Amygdala (tissue), 56 donors: ENCODE results near the gene SULT1C4.
"Not testable (repeated sequence)": the region's sequence is repeated elsewhere in the genome, so short reads cannot be mapped to it uniquely, and the experiment has no call there.

Source experiments
- DNase-seq, 56 donors: peaks; one replicate each; lab custom pipeline; 2025; lab: John Stamatoyannopoulos, UW

Gene SULT1C4

DNA sequence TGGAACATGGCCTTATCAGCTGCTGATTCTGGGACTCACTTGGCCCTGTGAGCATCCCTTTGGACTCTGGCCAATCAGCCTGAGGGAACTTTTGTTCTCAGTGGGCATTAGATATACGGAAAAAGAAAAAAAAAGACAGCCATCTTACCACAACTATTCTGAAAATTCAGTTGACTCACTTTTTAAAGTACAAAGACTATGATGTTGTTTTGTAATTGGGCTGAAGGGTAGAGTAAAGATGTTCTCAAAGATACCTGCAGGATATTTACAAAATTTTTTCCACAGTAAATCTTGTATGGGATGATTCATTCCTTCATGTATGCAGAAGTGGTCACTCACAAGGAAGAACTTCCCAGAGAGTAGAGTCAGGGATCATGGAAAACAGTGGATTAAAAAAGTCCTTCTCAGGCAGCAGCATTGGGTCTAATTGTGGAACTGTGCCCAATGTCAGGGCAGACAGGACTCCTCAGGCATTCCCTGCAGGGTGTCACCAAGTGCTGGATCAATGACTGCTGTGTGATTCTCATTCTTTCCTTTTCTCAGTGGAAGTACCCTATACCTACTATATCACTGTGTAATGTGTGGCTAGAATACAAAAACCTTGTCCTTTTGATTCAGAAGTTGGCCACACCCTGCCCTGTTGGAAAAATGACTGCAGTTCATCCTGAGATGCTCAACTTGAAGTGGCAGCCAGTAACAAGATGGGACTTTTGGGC, 35.4 kb downstream of the SULT1C4 start:
- DNase-seq: no peak

DNA sequence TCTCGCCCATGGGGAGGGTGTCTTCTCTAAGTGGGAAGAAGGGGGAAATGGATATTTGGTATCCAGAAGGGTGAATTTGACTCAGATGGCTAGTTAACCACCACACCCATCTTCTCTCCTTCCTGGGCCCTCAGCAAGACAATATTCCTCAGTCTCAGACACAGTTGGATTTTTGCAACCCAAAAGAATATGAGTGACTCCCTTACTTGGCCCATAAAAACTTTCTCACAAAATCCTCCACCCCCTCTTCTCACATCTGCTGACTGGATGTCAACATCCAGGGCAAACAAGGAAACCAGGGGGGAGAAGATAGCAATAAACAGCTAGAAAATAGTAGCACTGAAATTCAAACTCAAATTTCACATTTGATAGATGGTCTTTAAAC, 35.9 kb downstream of the SULT1C4 start:
- DNase-seq: no peak

DNA sequence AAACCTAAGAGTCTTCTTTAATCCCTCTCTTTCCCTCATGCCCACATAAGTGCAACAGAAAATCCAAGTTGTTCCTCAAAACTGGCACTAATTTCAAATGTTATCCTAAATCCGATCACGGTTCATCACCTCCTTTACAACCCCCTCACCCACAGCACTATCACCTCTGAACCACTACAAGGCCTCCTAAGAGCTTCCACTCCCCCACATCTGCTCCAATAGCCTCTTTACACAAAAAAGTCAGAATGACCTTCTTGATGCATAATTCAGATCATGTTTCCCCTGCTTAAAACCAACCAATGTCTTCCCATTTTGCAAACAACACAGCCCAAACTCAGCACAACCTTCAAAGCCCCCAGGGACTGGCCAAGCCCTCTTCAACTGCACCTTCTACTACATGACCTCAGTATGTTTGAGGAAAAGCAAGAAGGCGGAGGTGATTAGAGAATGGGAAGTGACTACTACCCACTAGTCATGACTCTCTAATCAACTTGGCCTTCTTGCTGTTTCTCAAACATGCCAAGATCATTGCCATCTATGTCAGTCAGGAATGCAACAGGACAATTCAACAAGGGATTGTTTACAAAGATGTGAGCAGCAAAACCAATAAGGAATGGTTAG, 36.6 kb downstream of the SULT1C4 start:
- DNase-seq: no peak

DNA sequence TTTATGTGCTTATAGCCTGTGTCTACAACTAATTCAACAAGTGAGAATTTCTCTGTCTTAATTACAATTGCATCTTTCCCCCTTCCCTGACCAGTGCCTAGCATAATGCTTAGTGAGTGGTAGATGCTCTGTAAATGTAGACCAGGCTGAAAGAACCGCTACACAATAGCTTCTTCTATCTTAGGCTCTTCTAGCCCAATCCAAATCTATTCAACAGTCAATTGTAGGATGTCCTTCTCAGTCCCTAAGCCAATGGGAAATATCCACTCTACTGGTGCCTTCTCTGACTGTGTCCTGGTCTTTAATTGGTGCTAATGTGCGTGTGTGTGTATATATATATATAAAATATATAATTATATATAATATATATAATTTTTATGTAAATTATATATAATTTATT, 37.2 kb downstream of the SULT1C4 start:
- DNase-seq: no peak

DNA sequence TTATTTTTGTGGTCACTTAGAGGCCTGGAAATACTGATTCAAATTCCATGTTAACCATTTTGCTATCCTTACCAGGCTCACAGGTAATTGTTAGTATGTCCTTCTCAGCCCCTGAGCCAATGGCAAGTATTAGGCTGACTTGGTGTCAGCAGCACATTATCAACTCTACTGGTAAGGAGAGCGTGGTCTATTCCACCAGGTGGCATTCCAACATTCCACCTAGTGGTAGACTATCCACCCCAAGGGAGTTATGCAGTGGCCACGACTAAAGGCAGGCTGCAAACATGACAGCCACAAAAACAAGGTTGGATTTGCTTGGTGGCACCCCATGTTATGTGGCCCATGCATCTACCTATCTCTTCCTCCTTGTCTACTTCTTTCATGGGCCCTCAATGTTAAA, 39.5 kb downstream of the SULT1C4 start:
- DNase-seq: no peak

DNA sequence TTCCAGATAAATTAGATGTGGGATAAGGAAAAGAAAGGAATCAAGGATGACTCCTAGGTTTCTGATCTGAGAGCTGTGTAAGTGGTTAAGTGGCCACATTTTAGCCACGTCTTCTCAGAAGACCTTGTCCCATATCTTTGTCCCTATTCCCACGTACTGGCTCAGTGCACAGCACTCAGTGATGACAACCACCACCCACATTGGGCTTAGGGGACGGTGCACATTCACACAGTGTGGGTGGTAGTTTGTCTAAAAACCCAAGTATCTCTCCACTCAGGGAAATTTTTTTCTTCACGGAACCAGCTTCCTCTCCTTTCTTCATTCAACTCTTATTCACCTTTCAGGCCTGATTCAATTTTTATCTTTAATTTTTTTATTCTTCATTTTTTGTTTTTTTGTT, 40.7 kb downstream of the SULT1C4 start:
- DNase-seq: peak in 5 of 56 donors; percentile 4 to 17 (median 6)

DNA sequence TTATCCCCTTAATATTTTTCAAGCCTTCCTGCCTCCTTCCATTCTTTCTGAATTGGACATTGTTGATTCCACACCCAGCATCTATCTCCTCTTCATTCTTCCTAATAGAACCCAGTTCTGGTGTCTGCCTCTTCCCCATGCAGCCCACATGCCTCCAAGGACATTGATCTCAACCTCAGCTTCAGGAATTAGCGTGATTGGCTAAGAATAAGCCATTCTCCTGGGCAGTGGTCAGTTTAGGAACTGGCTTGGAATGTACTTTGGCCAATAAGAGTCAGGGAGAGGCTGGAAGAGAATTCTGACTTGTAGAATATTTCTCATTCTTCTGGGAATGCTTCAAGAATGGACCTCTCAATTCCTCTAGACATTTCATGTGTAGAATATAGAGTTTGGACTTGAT, 45.3 kb downstream of the SULT1C4 start:
- no peak for DNase-seq

DNA sequence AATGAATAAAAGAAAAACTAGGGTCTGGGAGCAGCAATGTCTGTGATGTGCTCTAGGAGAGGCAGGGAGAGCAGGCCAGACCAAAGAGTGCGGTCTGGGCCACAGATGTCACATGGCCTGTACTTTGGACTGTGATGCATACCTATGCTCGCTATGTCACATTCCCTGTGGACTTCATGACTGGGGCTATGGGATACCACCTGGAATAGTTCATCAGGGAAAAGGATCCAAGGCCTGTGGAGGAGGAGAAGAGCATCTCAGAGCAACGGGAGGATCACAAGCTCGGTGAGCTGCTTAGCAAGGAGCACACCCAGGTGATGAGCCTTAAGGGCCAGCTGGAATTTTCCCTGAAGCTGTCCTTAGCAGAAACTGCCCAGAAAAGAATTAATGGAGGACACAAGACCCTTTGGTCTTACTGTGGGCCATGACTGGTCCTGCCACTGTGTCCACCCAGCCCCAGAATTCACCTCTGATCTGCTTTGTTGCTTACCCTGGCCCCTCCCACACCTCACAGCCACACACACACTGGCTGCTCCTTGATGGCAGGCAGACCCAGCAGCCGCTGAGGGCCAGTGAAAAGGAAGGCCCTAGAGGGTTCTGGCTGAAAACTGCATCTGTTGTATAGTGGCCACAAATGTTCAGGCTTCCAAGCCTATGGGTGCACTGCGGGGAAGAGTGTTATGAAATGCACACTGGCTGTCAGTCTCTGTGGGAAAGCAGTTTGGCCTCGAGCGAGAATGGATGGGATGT, 45.9 kb downstream of the SULT1C4 start:
- no peak for DNase-seq

DNA sequence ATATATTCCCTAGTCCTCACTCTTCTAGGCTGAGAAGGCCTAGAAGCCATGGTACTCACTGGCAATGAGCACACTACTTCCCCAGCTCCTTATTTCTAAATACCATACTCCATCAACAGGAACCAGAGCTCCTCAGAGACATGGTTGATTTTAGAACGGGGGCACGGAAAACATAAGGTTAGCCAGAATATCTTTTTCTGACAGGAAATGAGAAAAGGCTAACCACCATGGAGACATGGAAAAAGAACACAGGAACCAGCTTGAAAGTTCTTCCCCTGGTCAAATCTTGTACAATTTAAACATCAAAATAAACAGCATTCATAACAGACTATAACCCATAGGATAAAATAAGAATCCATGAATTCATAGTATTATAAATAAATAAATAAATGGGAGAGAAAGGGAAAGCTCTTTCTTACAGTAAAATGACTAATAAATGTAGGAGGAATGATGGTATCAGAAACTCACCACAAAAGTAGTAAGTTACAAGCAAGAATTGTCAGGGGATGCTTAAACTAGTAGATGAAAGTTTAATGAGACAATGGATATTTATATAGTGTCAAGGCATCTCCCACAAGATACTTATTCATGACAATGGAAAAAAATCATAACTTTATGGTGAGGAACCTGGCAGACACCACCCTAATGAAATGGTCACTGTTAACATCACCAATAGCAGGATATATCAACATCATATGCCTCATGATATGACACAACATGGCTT, 50.7 kb downstream of the SULT1C4 start:
- DNase-seq: no peak

DNA sequence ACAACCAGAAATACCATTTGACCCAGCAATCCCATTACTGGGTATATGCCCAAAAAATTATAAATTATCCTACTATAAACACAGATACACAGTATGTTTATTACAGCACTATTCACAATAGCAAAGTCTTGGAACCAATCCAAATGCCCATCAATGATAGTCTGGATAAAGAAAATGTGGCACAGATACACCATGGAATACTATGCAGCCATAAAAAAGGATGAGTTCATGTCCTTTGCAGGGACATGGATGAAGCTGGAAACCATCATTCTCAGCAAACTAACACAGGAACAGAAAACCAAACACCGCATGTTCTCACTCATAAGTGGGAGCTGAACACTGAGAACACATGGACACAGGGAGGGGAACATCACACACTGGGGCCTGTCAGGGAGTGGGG, 57.8 kb downstream of the SULT1C4 start:
- DNase-seq: not testable (repeated sequence)

DNA sequence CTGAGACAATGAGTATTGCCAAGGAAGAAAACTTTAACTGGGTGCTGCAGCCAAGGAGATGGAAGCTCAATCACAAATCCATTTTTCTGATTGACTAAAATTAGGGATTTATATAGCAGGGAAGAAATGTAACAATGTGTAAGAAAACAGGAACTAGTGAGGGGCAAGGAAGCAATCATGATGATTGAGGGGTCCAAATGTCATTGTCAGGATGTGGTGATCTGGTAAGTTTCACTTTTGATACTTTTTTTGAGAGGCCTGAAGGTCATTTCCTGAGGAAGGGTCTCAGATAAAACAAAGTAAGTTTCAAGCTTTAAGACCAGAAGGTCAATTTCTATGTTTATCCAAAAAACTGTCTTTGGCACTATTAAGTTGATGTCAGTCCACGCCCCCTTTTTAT, 59.2 kb downstream of the SULT1C4 start:
- DNase-seq: no peak
